WERI-Rb-1 (cell line): ENCODE data around the gene ATP8B1.

Experiments
- DNase-seq: peaks from one replicate; pipeline ENCODE4 v3.0.0-alpha.2; 2020
- H3K27ac ChIP-seq: fragments of 250-450 bp; sonication (Bioruptor Pico); 2 replicates; pipeline ENCODE4 v1.5.1; 2020; ENCODE audit warnings: mild to moderate bottlenecking, moderate library complexity
- H3K27me3 ChIP-seq: fragments of 250-450 bp; sonication (Bioruptor Pico); 2 replicates; pipeline ENCODE4 v1.5.1; 2021; ENCODE audit warnings: mild to moderate bottlenecking, low read depth, moderate library complexity; ENCODE audit not compliant: insufficient read depth, severe bottlenecking
- H3K36me3 ChIP-seq: fragments of 250-450 bp; sonication (Bioruptor Pico); 2 replicates; pipeline ENCODE4 v1.5.1; 2020; ENCODE audit warnings: mild to moderate bottlenecking, moderate library complexity
- H3K4me3 ChIP-seq: 2 replicates; pipeline ENCODE4 v1.5.1; 2011; ENCODE audit warnings: low read depth, mild to moderate bottlenecking, control low read depth, low read length
- H3K9me3 ChIP-seq: fragments of 250-450 bp; sonication (Bioruptor Pico); 2 replicates; pipeline ENCODE4 v1.5.1; 2021; ENCODE audit warnings: mild to moderate bottlenecking, moderate library complexity; ENCODE audit not compliant: severe bottlenecking
- CTCF ChIP-seq: IDR thresholded peaks from 2 replicates; pipeline ENCODE4 v1.5.1; 2011; ENCODE audit warnings: low read depth, mild to moderate bottlenecking, control low read depth, inconsistent platforms, low read length

ATP8B1 gene

GRCh38 chr18:57793302-57793986, 9.7 kb downstream of the ATP8B1 start:
- H3K27ac ChIP-seq: no peak overlapping the region
- TF ChIP-seq CTCF: no peak
- no peaks in the 10 kb centered on the region for H3K27me3 ChIP-seq
- no peak overlapping the region for H3K4me3 ChIP-seq
- H3K36me3 ChIP-seq: no peaks in the 10 kb centered on the region
- no peak for DNase-seq
- H3K9me3 ChIP-seq: peaks cover 5% of the 10 kb centered on the region

- Histone ChIP-seq H3K36me3 (no peaks in the 10 kb centered on the region), H3K27me3 (no peaks in the 10 kb centered on the region), H3K27ac (no peak overlapping the region), H3K4me3 (no peak overlapping the region), H3K9me3 (peaks cover 5% of the 10 kb centered on the region)
- no peak for TF ChIP-seq CTCF
- DNase-seq: no peak
Measured at GRCh38 chr18:57792631-57793301, 10.3 kb downstream of the ATP8B1 start.

- H3K4me3 ChIP-seq: no peak overlapping the region
- no peaks in the 10 kb centered on the region for H3K27me3 ChIP-seq
- H3K36me3 ChIP-seq: no peaks in the 10 kb centered on the region
- no peak for DNase-seq
- no peak overlapping the region for H3K27ac ChIP-seq
- no peak for TF ChIP-seq CTCF
- H3K9me3 ChIP-seq: peaks cover 5% of the 10 kb centered on the region
Measured at GRCh38 chr18:57791911-57792310, 11.2 kb downstream of the ATP8B1 start.

- Histone ChIP-seq H3K36me3 (no peaks in the 10 kb centered on the region), H3K4me3 (no peak overlapping the region), H3K27ac (no peak overlapping the region), H3K9me3 (peaks cover 5% of the 10 kb centered on the region), H3K27me3 (no peaks in the 10 kb centered on the region)
- no peak for DNase-seq
- TF ChIP-seq CTCF: no peak
Measured at GRCh38 chr18:57791192-57791591, 11.9 kb downstream of the ATP8B1 start.

GRCh38 chr18:57790316-57790715, 12.8 kb downstream of the ATP8B1 start:
- no peaks in the 10 kb centered on the region for H3K36me3 ChIP-seq
- H3K4me3 ChIP-seq: no peak overlapping the region
- DNase-seq: no peak
- H3K9me3 ChIP-seq: peaks cover 2% of the 10 kb centered on the region
- no peak overlapping the region for H3K27ac ChIP-seq
- H3K27me3 ChIP-seq: no peaks in the 10 kb centered on the region
- no peak for TF ChIP-seq CTCF
